Left forelimb (tissue), 1 donor: ENCODE results near the gene WNT3.
"Not testable (repeated sequence)": the region's sequence is repeated elsewhere in the genome, so short reads cannot be mapped to it uniquely, and the experiment has no call there.

Experiments
- DNase-seq: peaks from one replicate; pipeline ENCODE4 v3.0.0-alpha.2; 2018; ENCODE audit warnings: low spot score

Gene WNT3

DNA sequence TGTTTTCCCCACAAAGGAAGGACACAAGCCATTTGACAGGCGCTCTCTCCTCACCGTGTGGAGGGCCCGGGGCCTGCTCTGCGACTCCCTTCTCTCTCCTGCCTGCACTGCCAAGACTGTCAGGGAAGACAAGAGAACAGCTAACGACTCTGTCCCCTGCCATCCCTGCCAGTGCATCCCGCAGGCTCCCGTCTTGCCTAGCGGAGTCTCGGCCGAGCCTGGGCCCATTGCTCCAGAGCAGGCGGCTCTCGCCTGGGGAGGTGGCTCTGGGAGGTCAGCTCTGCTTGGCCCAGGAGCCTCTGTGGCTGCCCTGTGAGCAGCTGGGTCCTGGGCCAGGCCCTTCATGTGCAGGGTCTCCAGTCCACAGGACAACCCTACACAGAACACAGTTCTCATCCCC lies 53.0 kb downstream of the WNT3 start:
- no peak for DNase-seq

DNA sequence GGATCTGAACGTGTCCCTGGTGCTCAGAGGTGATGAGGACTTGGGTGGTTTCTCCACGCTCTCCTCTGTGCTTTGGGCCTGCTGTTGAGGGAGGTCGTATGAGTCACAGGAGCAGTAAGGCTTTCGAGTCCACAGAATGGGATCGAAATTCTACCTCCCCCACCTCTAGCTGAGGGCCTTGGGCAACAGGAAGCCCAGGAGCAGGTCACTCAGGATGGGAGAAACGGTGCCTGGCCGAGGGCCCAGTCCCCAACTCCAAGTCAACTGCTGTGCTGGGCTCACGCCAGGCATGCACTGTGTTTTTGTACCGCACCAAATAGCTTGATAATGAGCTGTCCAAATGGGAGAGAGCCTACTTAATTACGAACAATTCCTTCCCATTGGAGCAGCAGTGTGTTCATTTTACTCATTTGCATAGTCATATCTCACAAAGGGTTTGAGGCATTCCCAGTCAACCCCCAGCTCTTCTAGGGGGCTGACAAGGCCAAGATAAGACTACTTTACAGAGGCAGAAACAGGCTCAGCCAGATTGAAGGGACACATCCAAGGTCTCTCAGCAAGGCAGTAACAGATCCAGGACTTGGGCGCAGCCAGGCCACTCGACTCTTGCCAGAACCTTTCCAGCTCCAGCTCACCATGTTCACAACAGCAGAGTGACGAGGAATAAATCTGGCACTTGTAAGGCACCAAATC lies 53.6 kb downstream of the WNT3 start:
- no peak for DNase-seq

- no peak for DNase-seq
Observed at GRCh38 chr17:46764000-46764708, 54.3 kb downstream of the WNT3 start.

DNA sequence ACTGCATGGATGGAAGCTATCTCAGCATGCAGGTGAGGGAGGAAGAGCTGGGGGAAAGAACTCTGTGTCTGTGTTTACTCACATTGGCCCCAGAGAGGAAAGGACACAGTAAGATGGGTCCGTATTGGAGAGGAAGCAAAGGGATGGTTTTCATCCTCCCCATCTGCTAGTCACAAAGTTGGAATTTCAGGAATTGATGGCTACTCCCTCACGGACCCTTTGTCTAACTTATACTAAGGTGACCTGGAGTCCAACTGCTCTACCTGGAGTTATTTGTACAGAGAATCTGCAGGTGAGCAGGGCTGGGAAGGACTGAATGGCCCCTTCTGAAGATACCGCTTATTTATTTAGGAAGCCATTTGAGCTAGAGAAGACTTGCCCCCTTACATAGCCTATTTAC lies 55.1 kb downstream of the WNT3 start:
- DNase-seq = no peak

DNA sequence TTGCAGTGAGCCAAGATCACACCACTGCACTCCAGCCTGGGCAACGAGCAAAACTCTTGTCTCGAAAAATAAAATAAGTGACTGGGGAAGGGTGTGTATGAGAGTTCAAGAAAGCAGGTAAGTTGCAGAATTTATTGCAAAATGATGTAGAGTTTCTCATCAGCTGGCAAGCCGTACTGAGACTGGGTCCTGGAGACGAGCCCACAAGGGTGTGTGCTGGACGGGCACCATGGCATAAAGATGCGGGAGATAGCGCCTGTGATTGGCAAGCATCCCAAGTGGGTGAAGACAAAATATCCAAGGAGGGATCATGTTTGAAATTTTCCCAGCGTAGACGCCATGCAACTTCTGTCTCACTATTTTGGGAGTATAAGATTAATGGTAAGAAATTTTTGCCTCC lies 59.4 kb downstream of the WNT3 start:
- DNase-seq = no peak

DNA sequence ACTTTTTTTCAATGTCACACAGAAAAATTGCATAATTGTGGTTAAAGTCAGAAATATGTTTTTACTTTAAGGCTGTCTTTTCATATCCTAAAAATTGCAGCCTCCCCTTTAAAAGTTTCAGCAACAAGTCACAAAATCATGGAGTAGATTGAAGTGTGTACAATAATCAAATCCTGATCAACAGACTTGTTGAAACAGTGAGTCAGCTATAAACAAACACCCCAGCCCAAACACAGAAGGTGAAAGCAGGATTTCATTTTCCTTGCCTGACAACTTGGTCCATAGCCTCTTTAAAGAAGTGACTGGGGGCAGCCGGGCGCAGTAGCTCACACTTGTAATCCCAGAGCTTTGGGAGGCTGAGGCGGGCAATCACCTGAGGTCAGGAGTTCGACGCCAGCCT lies 59.9 kb downstream of the WNT3 start:
- no peak for DNase-seq

GRCh38 chr17:46757588-46757987 lies 60.9 kb downstream of the WNT3 start:
- DNase-seq = not testable (repeated sequence)

DNA sequence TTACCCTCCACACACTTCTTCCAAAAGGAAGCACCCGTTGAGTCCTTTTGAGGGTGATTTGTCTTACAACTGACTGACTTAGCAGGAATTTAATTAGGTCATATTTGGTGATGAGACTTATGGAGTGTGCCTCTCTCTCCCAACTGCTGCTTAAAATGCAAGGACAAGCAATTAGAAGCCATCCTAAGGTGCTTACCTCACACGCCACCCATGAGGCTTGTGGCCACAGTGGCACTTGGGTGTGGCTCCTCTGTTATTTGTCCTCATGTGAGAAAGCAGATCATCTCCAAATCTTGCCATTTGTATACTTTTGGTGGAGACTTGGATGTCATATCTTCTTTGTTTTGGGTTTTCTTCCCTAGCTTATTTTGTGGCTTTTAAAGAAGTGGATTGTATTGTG lies 61.6 kb downstream of the WNT3 start:
- DNase-seq = no peak

GRCh38 chr17:46756081-46756735 lies 62.3 kb downstream of the WNT3 start:
- no peak for DNase-seq

GRCh38 chr17:46753776-46754175 lies 64.7 kb downstream of the WNT3 start:
- DNase-seq = no peak

- DNase-seq = no peak
Observed at GRCh38 chr17:46751425-46751824, 67.1 kb downstream of the WNT3 start.

GRCh38 chr17:46745376-46745775 lies 73.1 kb downstream of the WNT3 start:
- DNase-seq = no peak

DNA sequence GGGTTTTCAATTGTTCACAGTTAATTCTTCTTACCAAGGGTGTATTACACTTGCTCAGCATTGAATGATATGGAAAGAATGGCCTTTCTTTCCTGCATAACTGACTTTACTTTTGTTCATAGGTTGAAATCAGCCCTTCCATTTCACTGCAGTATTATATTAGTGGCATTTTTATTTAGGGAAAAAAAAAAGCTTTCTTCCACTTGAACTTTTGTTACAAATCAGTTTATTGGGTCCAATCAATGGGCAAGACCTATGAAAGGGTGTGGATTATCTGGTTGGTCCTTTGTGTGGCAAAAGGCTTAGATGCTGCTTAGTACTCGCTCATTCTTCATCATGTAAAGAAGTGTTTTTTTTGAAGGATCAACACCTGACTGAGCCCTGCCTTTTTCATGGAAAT lies 74.1 kb downstream of the WNT3 start:
- DNase-seq = no peak

GRCh38 chr17:46742565-46743270 lies 75.8 kb downstream of the WNT3 start:
- no peak for DNase-seq

- DNase-seq = no peak
Observed at GRCh38 chr17:46741122-46741730, 77.3 kb downstream of the WNT3 start.

DNA sequence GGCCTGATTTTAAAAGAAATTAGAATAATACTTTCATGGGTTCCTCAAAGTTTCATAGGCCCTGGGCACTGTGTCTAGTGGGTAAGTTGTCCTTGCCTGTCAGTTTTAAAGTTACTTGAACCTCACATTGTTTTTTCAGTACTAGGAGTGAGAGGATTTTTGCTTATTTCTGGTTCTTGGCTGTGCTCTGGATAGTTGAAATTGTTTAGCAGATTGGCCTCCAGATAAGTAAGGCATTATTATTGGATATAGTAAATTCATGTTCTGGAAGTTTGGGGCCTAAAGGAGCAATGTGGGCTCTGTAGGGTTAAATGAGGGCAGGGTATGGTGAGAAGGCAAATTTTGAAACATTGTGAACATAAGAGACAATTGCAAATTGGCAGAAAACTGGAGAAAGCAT lies 78.5 kb downstream of the WNT3 start:
- DNase-seq = no peak

GRCh38 chr17:46738544-46738943 lies 79.9 kb downstream of the WNT3 start:
- DNase-seq = no peak

GRCh38 chr17:46737326-46737725 lies 81.2 kb downstream of the WNT3 start:
- DNase-seq = no peak

- no peak for DNase-seq
Observed at GRCh38 chr17:46736100-46736499, 82.4 kb downstream of the WNT3 start.

DNA sequence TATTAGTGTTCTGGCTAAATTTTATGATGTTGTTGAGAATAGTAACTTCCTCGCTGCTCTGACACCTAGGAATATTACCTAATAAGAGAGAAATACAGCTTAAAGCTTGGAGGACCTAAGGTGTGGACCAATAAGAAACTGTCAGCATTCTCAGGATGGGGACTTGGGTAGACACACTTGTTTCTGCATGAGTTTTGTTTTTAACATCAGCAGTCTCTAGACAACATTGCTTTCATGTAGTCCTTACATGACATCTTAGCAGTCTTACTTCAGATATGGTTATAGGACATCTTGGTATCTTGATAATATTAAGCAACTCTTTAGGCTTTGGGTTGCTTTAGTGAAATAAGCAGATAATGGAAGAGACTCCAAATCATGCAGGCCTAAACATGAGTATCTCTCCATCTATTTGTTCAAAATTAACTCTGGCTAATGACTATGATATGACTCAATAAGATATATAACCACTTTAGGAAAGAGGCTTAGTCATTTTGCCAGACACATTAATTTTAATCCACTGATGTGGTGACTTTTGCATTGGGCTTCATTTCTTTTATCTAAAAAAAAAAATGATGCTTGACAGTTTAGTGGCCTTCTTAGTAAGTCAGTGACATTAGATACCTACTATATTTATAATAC lies 84.5 kb downstream of the WNT3 start:
- no peak for DNase-seq

DNA sequence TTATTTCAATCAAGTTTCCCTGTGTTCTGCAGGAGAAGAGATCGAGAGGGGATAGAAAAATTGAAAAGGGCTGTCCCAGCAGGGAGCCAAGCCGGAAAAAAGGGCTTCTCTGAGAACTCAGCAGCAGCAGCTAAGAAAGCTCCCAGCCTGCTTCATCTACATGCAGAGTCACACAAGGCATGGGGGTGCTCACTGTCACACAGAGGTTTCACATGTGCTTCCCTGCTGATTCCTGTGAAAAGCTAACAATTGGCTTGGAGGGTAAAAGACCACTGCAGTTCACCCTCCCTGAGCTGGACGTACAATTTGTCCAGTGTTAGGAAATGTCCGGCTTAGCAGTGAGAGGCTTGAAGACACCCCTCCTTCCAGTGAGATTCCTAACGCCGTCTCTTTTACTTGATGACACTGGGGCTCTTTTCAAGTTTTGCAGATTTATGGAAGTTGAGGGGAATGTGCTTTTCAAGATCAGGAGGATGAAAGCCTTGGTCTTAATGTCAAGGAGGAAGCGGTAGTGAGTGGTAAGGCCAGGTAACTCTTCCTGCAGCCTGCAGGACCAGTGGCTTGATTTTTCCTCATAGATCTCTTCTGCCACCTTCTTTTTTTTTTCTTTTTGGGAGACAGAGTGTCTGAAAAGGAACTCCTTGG lies 85.6 kb downstream of the WNT3 start:
- no peak for DNase-seq
